Panc1 (cell line): Measurements from ENCODE around the gene ZNF662.

ENCODE experiments used
- POLR2AphosphoS5 ChIP-seq: IDR thresholded peaks from 2 replicates; pipeline ENCODE4 v1.6.1; 2012; ENCODE audit warnings: mild to moderate bottlenecking, low read depth, low read length, moderate library complexity
- SIN3A ChIP-seq: IDR thresholded peaks from 2 replicates; pipeline ENCODE4 v1.6.1; 2012; ENCODE audit warnings: low read depth, mild to moderate bottlenecking, low read length, moderate library complexity, borderline replicate concordance; ENCODE audit not compliant: insufficient read depth
- TF ChIP-seq, protein P1 (sequence below), 2 experiments: IDR thresholded peaks; 2 replicates each; pipeline ENCODE4 v1.6.1; 2011 to 2012; ENCODE audit warnings: low read depth in 2 of 2, control low read depth in 1 of 2, low read length in 1 of 2, mild to moderate bottlenecking in 1 of 2, moderate library complexity in 1 of 2; ENCODE audit not compliant: insufficient read depth in 1 of 2
- TF ChIP-seq, protein P2 (sequence below): fragments of 450-650 bp; IDR thresholded peaks from 2 replicates; pipeline ENCODE4 v1.5.1; 2017; ENCODE audit warnings: mild to moderate bottlenecking

DNA sequence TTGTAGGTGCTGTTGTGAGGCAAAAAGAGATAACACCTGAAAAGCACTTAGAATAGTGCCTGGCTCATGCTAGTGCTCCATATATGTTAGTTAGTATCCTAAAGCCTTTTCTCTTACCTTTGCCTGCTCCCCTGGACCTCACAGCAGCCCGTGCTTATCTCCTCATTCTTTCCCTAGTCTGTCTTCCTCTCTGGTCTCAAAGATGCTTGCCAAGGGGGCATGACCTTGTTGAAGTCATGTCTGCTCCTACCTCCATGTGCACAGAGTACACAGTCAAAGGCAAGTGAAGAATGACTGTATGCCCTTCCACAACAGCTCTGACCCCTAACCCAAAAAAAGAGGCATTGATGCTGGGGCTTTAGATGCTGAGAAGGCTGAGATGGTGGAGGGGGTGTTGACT, 29.5 kb upstream of the ZNF662 start:
- TF ChIP-seq, protein P1, sequence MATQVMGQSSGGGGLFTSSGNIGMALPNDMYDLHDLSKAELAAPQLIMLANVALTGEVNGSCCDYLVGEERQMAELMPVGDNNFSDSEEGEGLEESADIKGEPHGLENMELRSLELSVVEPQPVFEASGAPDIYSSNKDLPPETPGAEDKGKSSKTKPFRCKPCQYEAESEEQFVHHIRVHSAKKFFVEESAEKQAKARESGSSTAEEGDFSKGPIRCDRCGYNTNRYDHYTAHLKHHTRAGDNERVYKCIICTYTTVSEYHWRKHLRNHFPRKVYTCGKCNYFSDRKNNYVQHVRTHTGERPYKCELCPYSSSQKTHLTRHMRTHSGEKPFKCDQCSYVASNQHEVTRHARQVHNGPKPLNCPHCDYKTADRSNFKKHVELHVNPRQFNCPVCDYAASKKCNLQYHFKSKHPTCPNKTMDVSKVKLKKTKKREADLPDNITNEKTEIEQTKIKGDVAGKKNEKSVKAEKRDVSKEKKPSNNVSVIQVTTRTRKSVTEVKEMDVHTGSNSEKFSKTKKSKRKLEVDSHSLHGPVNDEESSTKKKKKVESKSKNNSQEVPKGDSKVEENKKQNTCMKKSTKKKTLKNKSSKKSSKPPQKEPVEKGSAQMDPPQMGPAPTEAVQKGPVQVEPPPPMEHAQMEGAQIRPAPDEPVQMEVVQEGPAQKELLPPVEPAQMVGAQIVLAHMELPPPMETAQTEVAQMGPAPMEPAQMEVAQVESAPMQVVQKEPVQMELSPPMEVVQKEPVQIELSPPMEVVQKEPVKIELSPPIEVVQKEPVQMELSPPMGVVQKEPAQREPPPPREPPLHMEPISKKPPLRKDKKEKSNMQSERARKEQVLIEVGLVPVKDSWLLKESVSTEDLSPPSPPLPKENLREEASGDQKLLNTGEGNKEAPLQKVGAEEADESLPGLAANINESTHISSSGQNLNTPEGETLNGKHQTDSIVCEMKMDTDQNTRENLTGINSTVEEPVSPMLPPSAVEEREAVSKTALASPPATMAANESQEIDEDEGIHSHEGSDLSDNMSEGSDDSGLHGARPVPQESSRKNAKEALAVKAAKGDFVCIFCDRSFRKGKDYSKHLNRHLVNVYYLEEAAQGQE (IDR thresholded peaks at IDR 0.05; ENCODE audit: insufficient read depth in 1 of 2, low read depth in 2 of 2, low read length in 1 of 2): no peak
- TF ChIP-seq, protein P2, sequence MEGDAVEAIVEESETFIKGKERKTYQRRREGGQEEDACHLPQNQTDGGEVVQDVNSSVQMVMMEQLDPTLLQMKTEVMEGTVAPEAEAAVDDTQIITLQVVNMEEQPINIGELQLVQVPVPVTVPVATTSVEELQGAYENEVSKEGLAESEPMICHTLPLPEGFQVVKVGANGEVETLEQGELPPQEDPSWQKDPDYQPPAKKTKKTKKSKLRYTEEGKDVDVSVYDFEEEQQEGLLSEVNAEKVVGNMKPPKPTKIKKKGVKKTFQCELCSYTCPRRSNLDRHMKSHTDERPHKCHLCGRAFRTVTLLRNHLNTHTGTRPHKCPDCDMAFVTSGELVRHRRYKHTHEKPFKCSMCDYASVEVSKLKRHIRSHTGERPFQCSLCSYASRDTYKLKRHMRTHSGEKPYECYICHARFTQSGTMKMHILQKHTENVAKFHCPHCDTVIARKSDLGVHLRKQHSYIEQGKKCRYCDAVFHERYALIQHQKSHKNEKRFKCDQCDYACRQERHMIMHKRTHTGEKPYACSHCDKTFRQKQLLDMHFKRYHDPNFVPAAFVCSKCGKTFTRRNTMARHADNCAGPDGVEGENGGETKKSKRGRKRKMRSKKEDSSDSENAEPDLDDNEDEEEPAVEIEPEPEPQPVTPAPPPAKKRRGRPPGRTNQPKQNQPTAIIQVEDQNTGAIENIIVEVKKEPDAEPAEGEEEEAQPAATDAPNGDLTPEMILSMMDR: no peak
- TF ChIP-seq POLR2AphosphoS5 (no peak), SIN3A (no peak)
